SU-DHL-6 (cell line): ENCODE data around the gene IFIT3.
"Not testable (repeated sequence)": the region's sequence is repeated elsewhere in the genome, so short reads cannot be mapped to it uniquely, and the experiment has no call there.

Source experiments
- H2AFZ ChIP-seq: fragments of 200-600 bp; sonication (generic); 2 replicates; pipeline ENCODE4 v1.6.1; 2014; ENCODE audit warnings: low read depth, mild to moderate bottlenecking, moderate library complexity, mixed read lengths, antibody characterized with exemption, low read length; ENCODE audit not compliant: severe bottlenecking
- H3F3A ChIP-seq: fragments of 200-600 bp; shearing (Covaris generic); 2 replicates; pipeline ENCODE4 v1.6.0; 2016; ENCODE audit warnings: antibody characterized with exemption, mild to moderate bottlenecking; ENCODE audit not compliant: insufficient read depth
- H3K27ac ChIP-seq: fragments of 200-600 bp; sonication (generic); 2 replicates; pipeline ENCODE4 v1.5.1; 2016; ENCODE audit warnings: low read depth, mild to moderate bottlenecking, low read length, moderate library complexity, mixed read lengths
- H3K27me3 ChIP-seq: fragments of 200-600 bp; sonication (generic), shearing (Covaris generic); 2 replicates; pipeline ENCODE4 v1.6.0; 2014; ENCODE audit warnings: mild to moderate bottlenecking, low read length
- H3K36me3 ChIP-seq: fragments of 200-600 bp; sonication (generic); 2 replicates; pipeline ENCODE4 v1.6.1; 2014; ENCODE audit warnings: mild to moderate bottlenecking, low read length, mixed read lengths
- H3K4me2 ChIP-seq: fragments of 300-600, 200-600 bp; shearing (Covaris generic), sonication (generic); 2 replicates; pipeline ENCODE4 v1.6.0; 2014; ENCODE audit warnings: low read length, low read depth, mild to moderate bottlenecking; ENCODE audit not compliant: poor library complexity, severe bottlenecking
- H3K4me3 ChIP-seq: fragments of 200-600 bp; sonication (generic); 2 replicates; pipeline ENCODE4 v1.5.1; 2014; ENCODE audit warnings: antibody characterized with exemption, low read length, mild to moderate bottlenecking, mixed read lengths; ENCODE audit not compliant: insufficient read depth, poor library complexity, severe bottlenecking
- H3K79me2 ChIP-seq: fragments of 200-600 bp; sonication (generic); 2 replicates; pipeline ENCODE4 v1.6.1; 2014; ENCODE audit warnings: mild to moderate bottlenecking, low read length, moderate library complexity; ENCODE audit not compliant: insufficient read depth
- H3K9ac ChIP-seq: fragments of 200-600 bp; sonication (generic); 2 replicates; pipeline ENCODE4 v1.7.0; 2014; ENCODE audit warnings: mild to moderate bottlenecking, low read length
- H3K9me2 ChIP-seq: fragments of 200-600 bp; sonication (generic); replicated peaks from 2 replicates; pipeline ENCODE4 v1.6.1; 2014; ENCODE audit warnings: low read length; ENCODE audit not compliant: insufficient read depth
- H3K9me3 ChIP-seq: fragments of 200-600 bp; sonication (generic); 2 replicates; pipeline ENCODE4 v1.6.1; 2014; ENCODE audit warnings: low read length, mixed read lengths; ENCODE audit not compliant: insufficient read depth
- H4K20me1 ChIP-seq: fragments of 200-600 bp; sonication (generic); 2 replicates; pipeline ENCODE4 v1.6.1; 2014; ENCODE audit warnings: low read depth, mild to moderate bottlenecking, antibody characterized with exemption, low read length, moderate library complexity, mixed read lengths
- EZH2phosphoT487 ChIP-seq: fragments of 200-600 bp; sonication (generic), shearing (Covaris generic); conservative IDR thresholded peaks from 2 replicates; pipeline ENCODE4 v1.6.1; 2018; ENCODE audit warnings: mild to moderate bottlenecking, antibody characterized with exemption, low read length, moderate library complexity, mixed read lengths
- TF ChIP-seq, protein P1 (sequence below): fragments of 200-600 bp; sonication (generic); IDR thresholded peaks from one replicate; pipeline ENCODE4 v1.5.1; 2017; ENCODE audit warnings: antibody characterized with exemption, mild to moderate bottlenecking, low read length, moderate library complexity; ENCODE audit not compliant: insufficient read depth, poor library complexity, severe bottlenecking

Gene IFIT3

DNA sequence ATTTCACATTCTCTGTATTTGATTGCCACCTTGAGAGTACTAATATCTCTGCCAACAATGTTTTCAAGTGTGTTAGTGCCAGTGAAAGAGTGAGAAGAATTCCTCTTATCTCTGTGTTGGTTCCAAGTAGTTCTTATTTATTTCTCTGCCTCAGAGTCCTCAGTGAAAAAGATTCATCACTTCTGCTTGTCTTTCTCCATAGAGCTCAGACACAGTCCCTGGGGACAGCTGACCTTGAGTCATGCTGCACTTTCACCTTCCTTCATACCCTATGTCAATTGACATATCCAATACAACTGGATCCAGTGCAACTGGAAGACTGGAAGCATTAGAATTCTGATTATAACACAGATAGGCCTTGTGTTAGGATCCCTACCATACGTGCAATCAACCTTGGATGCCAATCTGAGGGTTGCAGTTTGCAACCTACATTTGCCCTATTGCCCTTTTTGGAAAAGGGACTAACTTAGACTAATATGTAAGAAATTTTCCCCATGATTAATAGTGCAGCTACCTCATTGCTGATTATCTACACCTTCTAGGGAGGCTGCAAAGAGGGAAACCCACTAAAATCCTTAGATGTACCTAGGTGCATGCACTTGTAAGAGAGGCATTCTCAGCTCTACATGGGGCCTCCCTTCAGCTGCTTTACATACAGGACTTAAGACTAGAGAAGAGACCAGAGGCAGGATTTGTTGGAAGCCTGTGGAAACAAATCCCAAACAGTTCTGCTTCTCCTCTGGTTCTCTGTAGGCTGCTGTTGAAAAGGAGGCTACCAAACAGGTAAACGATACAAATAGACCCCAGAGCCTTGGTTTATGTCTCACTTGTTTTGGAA lies 17.5 kb upstream of the IFIT3 start:
- Histone ChIP-seq H3K9me2 (no peaks in the 10 kb centered on the region), H3K4me2 (no peak overlapping the region), H3K9me3 (no peaks in the 10 kb centered on the region), H4K20me1 (no peaks in the 10 kb centered on the region), H3K9ac (no peak overlapping the region), H3K36me3 (no peaks in the 10 kb centered on the region), H3K27ac (no peak overlapping the region), H3K79me2 (no peaks in the 10 kb centered on the region), H3F3A (no peaks in the 10 kb centered on the region), H2AFZ (no peak overlapping the region), H3K27me3 (no peaks in the 10 kb centered on the region), H3K4me3 (no peak overlapping the region)
- TF ChIP-seq, protein P1, sequence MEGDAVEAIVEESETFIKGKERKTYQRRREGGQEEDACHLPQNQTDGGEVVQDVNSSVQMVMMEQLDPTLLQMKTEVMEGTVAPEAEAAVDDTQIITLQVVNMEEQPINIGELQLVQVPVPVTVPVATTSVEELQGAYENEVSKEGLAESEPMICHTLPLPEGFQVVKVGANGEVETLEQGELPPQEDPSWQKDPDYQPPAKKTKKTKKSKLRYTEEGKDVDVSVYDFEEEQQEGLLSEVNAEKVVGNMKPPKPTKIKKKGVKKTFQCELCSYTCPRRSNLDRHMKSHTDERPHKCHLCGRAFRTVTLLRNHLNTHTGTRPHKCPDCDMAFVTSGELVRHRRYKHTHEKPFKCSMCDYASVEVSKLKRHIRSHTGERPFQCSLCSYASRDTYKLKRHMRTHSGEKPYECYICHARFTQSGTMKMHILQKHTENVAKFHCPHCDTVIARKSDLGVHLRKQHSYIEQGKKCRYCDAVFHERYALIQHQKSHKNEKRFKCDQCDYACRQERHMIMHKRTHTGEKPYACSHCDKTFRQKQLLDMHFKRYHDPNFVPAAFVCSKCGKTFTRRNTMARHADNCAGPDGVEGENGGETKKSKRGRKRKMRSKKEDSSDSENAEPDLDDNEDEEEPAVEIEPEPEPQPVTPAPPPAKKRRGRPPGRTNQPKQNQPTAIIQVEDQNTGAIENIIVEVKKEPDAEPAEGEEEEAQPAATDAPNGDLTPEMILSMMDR = no peak
- TF ChIP-seq EZH2phosphoT487 = no peak

DNA sequence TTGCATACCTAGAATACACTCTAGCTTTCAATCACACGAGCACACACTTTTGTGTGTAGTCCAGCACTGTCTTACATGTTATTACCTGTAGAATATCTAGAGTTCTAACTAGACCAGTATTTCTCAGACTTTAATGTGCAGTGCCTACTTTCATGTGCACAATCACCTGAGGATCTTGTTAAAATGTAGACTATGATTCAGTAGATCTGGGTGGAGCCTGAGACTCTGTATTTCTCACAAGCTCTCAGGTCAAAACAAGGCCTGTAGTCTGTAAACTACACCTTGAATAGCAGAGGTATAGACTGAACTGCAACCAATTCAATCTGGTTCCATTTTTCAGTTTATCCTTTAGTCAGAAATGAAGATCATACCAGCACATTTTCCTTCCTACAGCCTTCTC lies 14.8 kb upstream of the IFIT3 start:
- Histone ChIP-seq H3K9me3 (no peaks in the 10 kb centered on the region), H3K27ac (no peak overlapping the region), H3K9me2 (no peaks in the 10 kb centered on the region), H2AFZ (no peak overlapping the region), H3K4me3 (no peak overlapping the region), H3F3A (no peaks in the 10 kb centered on the region), H3K9ac (no peak overlapping the region), H3K4me2 (no peak overlapping the region), H3K27me3 (no peaks in the 10 kb centered on the region), H3K36me3 (no peaks in the 10 kb centered on the region), H4K20me1 (no peaks in the 10 kb centered on the region), H3K79me2 (no peaks in the 10 kb centered on the region)
- TF ChIP-seq EZH2phosphoT487 = no peak
- TF ChIP-seq, protein P1 = no peak

DNA sequence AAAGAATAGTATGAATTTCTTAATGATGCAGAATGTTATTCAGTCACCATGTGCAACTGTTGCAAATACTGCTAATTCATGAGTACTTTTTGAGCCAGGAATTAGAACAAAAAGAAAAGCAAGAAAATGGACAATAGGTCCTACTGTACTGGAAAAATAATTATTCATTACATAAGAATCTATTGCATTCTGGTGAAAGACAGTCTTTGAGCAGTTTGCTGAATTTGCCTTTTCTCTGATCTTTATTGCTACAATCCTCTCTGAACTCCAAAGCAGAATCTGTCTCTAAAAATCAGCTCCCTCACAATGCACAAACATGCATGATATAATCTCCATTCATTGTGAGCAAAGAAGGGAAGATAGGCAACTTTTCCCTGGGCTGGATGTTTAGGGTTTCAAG lies 13.1 kb upstream of the IFIT3 start:
- Histone ChIP-seq H3K4me2 (no peak overlapping the region), H4K20me1 (no peaks in the 10 kb centered on the region), H3K36me3 (no peaks in the 10 kb centered on the region), H3K9me2 (no peaks in the 10 kb centered on the region), H2AFZ (no peak overlapping the region), H3K9me3 (no peaks in the 10 kb centered on the region), H3K27ac (no peak overlapping the region), H3F3A (no peaks in the 10 kb centered on the region), H3K9ac (no peak overlapping the region), H3K79me2 (no peaks in the 10 kb centered on the region), H3K4me3 (no peak overlapping the region), H3K27me3 (no peaks in the 10 kb centered on the region)
- no peak for TF ChIP-seq EZH2phosphoT487
- TF ChIP-seq, protein P1 = no peak

DNA sequence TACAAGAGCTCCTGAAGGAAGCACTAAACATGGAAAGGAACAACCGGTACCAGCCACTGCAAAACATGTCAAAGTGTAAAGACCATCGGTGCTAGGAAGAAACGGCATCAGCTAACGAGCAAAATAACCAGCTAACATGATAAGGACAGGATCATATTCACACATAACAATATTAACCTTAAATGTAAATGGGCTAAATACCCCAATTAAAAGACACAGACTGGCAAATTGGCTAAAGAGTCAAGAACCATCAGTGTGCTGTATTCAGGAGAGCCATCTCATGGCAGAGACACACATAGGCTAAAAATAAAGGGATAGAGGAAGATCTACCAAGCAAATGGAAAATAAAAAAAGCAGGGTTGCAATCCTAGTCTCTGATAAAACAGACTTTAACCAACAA lies 9.8 kb upstream of the IFIT3 start:
- not testable (repeated sequence) for H3K27ac ChIP-seq, H3F3A ChIP-seq, H3K9me2 ChIP-seq, H3K9me3 ChIP-seq, H3K79me2 ChIP-seq, H3K4me3 ChIP-seq, H3K36me3 ChIP-seq, H3K27me3 ChIP-seq, H3K9ac ChIP-seq, H2AFZ ChIP-seq, H3K4me2 ChIP-seq, H4K20me1 ChIP-seq

DNA sequence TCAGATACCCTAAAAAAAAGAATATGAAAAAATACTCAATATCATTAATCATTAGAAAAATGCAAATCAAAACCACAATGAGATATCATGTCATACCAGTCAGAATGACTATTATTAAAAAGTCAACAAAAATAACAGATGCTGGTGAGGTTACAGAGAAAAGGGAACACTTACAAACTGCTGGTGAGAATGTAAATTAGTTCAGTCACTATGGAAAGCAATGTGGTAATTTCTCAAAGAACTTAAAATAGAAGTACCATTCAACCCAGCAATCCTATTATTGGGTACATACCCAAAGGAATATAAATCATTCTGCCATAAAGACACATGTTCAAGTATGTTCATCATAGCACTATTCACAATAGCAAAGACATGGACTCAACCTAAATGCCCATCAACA lies 2.7 kb upstream of the IFIT3 start:
- not testable (repeated sequence) for H3K9ac ChIP-seq, H3K4me2 ChIP-seq, H4K20me1 ChIP-seq, H3K79me2 ChIP-seq, H3K36me3 ChIP-seq, H3K27me3 ChIP-seq, H2AFZ ChIP-seq, H3K9me3 ChIP-seq, H3K9me2 ChIP-seq, H3F3A ChIP-seq, H3K27ac ChIP-seq, H3K4me3 ChIP-seq

DNA sequence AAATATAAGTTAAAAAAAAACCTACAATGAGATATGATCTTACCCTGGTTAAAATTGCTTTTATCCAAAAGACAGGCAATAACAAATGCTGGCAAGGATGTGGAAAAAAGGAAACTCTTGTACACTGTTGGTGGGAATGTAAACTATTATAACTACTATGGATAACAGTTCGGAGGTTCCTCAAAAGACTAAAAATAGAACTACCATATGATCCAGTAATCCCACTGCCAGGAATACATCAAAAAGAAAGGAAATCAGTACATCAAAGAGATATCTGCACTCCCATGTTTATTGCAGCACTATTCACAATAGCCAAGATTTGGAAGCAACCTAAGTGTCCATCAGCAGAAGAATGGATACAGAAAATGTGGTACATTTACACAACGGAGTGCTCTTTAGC lies 1.9 kb upstream of the IFIT3 start:
- H3K79me2 ChIP-seq, H3K27ac ChIP-seq, H2AFZ ChIP-seq, H3K9ac ChIP-seq, H3F3A ChIP-seq, H4K20me1 ChIP-seq, H3K9me3 ChIP-seq, H3K4me2 ChIP-seq, H3K4me3 ChIP-seq, H3K27me3 ChIP-seq, H3K36me3 ChIP-seq, H3K9me2 ChIP-seq: not testable (repeated sequence)
